ELR (cell line): ENCODE measurements around the gene RNF11.
A peak's percentile ranks its signal among the peaks of the same experiment; 100 is the strongest.

Source experiments
- DNase-seq: peaks from one replicate; pipeline ENCODE4 v3.0.0-alpha.2; 2015; ENCODE audit warnings: low read depth

The RNF11 gene

DNA sequence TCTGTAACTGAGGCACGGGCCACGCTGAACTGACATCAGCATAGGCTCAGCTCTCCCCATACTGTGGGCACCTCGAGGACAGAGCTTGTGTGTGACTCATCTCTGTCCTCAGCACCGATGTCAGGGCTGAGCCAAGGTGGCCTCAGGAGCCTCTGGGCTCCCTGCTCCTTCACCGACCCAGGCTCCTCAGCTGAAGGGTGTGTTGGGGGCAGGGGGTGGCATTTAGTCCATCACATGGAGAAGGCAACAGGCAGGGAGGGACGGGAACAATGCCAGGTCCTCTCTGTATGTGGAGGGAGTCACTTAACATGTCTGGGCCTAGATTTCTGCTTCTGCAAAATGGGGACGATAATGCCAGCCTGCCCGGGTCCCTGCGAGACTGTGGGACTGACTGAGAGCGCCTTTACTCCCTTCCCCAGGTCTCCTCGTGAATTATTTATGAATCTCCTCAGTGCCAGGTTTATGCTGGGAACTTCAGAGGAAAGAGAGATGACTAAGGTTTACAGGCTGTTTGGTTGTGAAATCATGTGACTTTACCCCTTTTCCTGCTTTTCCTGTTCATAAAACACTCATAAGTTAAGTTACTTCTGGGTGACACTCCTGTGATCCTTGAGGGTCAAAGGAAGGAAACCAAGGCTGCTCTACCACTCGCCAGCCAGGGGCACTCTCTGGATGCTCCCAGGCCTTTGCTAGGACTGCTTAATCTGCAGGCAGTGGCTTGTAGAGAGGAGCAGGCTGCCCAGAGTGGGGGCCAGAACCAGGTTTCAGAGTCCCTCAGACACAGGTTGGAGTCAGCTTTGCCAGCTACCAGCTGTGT lies 78.1 kb downstream of the RNF11 start:
- peak; percentile 87 for DNase-seq

DNA sequence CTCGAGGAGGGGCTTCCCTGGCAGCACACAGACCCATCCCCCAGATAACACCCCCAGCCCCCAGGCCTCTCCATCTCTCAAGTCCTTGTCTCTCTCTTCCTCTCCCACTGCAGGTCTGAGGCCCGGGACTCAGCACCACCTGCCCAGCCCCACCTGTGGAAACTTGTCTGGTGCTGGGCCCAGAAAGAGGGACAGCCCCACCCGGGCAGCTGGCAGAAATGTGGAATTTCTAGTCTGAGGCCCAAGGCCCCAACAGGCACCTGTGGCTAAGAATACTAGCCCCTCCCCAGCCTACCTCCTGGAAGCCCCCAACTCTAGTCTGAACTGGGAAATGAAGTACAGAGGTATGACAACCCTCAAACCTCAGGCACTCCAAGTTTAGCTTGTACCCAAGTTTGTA lies 78.9 kb downstream of the RNF11 start:
- DNase-seq = no peak

- DNase-seq = no peak
Observed at GRCh38 chr1:51316113-51316845, 80.2 kb downstream of the RNF11 start.

GRCh38 chr1:51316846-51317120 lies 80.7 kb downstream of the RNF11 start:
- no peak for DNase-seq

DNA sequence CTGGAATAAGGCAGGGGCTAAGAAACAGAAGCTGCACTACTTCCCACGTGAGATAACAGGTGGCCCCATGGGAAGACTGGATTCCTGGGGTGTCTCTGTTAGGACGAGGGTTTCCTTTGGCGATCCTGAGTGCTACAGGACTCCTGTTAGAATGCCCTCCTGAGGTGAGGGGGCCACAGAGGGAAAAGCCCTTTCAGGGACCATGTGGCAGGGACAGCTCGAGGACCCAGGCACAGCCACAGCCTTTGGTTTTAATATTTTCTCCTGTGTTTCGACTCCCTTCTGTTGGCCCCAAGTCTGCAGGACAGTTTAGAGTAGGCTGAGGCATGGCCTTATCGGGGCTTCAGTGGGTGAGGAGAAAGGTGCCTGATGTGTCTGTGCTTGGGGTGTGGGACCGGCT lies 81.7 kb downstream of the RNF11 start:
- DNase-seq = no peak

GRCh38 chr1:51320967-51321923 lies 85.2 kb downstream of the RNF11 start:
- DNase-seq = no peak

GRCh38 chr1:51321924-51322280 lies 85.8 kb downstream of the RNF11 start:
- DNase-seq = no peak

GRCh38 chr1:51322417-51323101 lies 86.5 kb downstream of the RNF11 start:
- DNase-seq = no peak
